CD4-positive, alpha-beta T cell treated with Interleukin-15 for 1 hour (primary cell): ENCODE data around the gene SLC25A48.

Experiments
- DNase-seq: peaks from one replicate; pipeline ENCODE4 v3.0.0-alpha.2; 2020

SLC25A48 gene

DNA sequence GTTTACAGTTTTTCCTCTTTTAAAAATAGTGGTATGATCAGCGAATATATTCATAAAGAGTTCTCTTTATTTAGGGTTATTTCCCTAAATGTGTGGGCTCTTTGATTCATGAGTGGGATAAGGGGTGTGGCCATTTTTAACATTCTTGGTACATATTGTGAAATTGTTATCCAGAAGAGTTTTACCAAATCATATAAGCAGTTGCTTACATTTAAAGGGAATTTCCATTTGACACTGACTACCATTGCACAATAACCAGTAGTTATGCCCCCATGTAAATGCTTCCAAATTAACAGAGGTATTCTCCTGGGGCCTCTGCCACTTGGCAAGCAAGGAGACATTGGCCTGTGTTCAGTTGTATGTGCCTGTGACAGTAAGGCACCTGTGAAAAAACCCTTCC is 27.2 kb downstream of the SLC25A48 start:
- no peak for DNase-seq

DNA sequence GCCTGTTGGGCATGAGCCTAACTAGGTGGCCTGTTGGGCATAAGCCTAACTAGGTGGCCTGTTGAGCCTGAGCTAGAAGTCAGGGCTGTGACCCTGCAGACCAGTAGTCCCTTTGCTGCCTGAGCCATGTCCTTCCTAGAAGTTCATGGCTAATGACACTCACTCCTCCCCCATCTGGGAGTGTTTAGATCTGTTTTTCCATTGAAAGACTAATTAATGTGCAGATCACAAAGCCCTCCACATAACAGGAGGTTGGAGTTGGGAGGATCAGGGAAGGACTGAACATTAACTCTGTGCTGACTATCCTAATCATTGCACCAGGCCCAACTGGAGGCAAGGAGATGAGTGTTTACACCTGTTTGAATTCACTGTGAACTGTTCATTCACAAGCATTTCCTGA is 27.6 kb downstream of the SLC25A48 start:
- DNase-seq, result no peak

DNA sequence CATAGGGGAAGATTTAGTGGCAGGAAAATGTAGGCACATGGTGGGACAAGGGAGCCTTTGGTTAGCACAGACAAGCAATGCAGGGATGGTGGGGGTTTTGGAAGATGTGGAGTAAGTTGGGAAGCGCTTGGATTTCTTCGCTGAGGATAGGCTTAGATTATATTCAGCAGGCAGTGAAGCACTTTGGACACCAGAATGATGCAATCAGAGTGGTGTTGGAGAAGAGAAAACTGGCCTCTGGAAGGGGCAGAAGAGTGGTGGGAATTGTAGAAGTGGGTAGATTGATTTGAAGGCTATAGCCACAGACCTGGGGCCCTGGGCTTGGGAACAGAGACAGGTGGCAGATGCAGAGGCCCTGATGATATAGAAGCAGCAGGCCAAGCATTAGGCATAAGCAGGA is 28.3 kb downstream of the SLC25A48 start:
- DNase-seq, result no peak

DNA sequence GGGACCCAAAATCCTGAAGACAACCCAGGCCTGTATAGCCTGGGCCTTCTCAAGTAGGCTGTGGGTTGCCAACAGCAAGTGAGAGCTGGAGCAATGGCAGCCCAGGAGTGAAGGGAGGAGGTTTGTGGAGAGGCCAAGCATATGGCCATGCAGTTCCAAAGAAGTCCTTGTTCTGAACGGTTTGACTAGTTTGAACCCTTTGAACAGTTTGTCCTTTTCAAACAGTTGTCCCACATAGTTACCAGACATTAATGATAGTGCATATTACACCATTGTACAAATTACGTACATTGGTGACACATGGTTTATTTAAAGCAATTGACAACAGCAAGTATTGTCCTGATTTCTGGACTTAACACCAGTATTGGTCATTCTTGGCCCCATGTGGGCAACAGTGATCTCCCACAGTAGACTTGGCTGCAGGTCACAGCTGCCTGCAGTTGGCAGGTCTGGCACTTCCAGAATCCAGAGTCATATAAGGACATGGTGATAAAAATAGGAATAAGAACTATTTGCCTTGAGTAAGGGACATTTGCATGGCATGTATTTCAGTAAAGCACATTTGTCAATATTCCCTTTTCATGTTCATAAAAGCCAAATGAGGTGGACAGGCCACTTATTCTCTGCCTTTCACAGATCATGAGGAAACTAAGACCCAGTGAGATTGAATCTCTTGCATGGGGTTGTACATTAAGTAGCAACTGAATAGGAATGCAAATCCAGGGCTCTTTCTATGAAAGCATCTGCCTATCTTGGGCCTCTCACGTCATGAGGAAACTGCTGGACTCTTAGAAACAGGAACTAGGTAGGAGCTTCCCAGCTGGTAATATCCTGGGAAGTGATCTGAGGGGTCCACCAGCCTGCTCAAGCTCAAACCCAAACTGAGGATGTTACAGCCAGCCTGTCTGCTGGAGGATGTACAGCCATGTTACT is 30.3 kb downstream of the SLC25A48 start:
- no peak for DNase-seq

DNA sequence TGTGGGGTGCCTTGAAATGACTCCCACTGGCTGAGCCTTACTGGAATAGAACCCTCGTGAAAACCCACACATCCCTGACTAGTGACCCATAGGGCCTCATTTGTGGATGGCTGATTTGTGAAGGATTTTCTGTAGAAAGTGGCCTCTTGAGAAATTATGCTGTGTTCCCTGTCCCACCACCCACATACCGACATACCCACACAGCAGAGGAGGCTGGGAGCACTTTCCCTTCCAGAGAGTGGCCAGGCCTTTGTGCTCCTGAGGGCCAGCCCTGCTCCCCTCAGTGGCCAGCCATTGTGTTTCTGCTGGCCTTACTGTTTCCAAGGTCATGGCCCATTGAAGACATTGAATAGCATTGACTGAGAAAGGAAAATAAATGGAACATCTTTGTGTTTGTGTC is 31.6 kb downstream of the SLC25A48 start:
- no peak for DNase-seq

DNA sequence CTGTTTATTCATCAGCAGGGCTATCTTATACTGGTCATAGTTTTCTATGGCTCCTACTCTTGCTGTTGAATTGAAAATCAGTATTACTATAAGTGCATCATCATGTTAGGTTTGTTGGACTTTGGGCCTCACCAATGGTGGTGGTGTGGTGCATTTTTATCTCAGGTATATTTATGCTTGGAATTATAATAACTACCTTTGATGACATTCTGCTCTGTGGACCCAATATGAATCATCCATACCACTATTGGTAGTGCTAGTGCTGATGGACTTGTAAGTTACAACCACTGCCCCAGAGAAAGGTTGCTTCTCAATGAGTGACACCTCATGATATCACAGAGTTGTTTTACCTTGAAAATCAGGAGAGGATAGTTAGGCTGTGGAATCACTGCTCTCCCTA is 33.1 kb downstream of the SLC25A48 start:
- DNase-seq, result no peak

DNA sequence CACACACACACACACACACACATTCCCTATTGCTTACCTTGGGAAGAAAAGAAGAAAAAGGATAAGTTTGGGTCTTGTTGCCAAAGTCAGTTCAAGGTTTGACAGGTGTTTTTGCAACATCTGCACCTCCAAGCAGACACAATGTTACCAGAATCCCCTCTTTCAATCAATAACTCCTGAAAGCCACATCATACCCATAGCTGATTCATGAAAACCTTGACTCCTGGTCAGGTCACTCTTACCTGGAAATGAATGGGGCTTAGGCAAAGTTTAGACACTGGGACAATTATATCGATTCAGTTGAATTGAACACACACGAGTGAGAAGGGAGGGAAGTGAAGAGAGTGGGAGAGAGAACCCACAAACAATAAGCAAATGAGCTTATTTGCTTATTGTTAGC is 34.2 kb downstream of the SLC25A48 start:
- DNase-seq, result no peak

DNA sequence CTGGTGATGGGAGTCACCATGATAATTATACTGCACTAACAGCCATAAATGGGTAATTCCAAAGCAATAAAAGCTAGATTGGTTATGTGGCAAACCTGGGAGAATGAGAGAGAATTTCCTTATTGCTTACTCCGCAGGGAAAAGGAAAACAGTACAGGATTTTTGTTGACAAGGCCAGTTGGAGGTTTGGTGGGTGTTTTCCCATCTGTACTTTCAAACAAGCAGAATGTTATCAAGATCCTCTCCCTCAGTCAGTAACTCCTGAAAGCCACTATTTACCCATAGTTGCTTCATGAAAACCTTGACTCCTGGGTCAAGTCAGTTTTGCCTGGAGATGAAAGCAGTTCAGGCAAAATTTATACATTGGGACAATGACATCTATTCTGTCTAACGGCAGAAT is 34.8 kb downstream of the SLC25A48 start:
- DNase-seq, result no peak

DNA sequence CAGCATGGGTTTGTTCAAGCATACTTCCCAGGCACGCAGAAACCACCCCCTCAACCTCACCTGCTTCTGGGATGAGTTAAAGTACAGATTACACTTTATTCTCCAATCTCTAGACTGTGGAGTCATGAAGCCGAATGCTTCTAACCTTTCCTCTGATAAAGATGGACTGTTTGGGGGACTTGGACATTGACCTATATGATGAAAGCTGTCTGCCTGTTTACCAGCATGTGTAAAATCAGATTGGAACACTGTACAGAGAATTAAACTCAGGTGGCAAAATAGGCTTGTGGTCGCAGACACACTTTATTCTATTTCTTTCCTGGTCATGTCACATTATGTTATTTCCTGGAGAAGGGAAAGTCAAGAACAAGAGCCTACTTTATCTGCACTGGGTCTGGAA is 35.5 kb downstream of the SLC25A48 start:
- DNase-seq, result no peak

DNA sequence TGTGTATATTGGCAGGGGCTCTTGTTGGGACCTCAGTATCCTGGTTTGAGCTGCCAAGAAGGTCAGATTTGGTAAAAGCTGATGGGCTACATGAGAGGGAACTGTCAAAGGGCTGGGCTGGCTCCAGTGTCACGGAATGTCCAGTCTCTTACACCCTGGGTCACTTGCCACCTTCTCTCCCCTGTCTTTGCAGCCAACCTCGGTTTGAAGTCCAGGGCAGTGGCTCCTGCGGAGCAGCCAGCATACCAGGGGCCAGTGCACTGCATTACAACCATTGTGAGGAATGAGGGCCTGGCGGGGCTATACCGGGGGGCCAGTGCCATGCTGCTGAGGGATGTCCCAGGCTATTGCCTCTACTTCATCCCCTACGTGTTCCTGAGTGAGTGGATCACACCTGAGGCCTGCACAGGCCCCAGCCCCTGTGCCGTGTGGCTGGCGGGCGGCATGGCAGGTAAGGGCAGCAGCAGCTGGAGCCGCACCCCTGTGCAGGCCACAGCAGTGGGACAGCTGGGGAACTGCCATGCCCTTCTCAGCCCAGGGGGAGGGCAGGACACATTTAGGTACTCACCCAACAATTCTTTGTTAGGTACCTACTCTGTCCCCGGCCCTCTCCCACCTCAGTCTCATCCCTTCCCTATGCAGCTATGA is 36.9 kb downstream of the SLC25A48 start:
- no peak for DNase-seq

DNA sequence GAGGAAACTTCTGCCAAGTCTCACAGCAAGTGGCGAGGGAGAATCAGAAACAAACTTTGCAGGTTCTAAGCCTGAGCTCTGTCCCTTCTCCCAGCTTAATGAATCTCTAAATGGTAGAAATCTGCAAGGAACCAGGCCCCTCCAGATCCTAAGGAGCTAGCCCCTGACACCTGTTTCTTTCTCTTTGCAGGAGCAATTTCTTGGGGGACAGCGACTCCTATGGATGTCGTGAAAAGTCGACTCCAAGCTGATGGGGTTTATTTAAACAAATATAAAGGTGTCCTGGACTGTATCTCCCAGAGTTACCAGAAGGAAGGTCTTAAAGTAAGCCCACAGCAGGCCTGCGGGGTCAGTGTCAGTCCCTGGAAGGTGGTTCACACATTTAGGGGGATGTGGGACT is 39.4 kb downstream of the SLC25A48 start:
- no peak for DNase-seq

DNA sequence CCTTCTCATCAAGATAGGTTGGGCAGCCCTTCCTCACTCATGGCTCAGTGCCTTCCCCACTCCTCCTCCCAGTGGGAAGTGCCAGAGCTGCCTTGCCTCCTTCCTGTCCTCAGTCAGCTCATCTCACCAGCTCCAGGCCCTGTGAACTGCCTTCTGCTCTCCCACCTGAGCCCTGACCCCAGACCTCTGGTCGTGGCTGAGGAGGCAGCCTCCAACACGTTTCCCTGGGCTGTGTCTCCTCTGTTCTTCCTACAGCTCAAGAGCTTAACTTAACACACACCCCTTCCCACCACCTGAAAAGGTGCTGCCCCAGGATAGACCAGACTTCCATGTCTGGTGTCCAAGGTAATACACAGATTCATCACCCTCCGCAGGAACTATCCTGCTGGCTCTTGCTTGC is 40.0 kb downstream of the SLC25A48 start:
- DNase-seq, result no peak

DNA sequence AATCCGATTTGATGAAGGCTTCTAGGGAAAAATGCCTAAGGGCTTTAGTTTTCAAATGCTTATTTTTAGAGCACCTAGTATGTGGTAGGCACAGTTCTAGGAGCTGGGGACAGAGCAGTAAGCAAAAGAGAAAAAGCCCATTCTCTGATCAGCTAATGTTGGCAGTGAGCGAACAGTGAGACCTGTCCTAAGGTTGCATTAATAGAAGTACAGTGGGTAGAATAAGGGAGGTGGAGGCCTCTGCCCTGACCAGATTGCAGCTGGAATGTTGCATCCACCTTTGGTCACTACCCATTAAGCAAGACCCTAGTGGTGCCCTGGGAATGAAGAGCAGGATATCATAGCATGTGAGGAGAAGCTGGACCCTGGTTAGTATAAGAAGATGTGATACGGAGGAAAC is 41.1 kb downstream of the SLC25A48 start:
- DNase-seq, result no peak

DNA sequence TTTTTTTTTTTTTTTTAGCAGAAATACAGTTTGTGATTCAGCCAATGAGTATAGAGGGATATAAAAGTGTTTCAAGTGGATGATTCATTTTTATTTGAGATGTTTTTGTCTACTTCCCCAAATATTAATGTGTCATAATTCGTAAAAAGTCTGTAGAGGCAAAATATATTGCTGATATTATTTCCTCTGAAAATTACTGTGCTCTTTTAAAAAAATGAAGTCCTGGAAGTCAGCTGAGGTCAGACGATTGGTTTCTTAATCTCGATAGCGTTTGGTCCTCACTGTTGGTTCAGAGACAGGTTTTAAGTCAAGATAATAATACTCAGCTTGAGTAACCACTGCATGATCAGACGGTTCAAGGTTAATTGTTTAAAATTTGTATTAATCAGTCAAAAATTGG is 41.7 kb downstream of the SLC25A48 start:
- no peak for DNase-seq

DNA sequence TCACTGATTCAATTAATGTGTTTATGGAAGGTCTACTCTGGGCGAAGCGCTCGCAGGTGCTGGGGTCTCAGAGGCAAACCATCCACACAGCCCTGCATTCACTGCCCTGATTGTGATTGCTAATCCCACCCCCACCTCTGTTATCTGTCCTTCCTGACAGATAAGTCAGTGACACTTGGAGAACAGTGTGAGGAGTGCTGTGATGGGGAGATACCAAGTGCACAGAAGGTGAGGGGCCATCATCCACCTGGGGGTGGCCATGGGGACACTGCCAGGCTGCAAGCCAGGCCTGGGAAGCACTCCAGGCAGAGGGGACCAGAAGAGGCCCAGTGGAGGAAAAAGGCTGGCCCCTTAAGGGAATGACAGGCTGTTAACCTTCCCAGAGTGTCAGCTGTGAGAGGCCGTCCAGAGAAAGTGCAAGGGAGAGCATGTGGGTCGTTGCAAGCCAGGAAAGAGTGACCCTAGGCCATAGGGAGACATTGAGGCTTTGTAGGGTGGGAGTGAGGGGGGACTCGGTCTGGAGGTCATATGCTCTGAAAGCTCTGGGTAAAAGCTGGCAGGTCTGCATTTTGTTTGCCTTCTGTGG is 43.2 kb downstream of the SLC25A48 start:
- no peak for DNase-seq

DNA sequence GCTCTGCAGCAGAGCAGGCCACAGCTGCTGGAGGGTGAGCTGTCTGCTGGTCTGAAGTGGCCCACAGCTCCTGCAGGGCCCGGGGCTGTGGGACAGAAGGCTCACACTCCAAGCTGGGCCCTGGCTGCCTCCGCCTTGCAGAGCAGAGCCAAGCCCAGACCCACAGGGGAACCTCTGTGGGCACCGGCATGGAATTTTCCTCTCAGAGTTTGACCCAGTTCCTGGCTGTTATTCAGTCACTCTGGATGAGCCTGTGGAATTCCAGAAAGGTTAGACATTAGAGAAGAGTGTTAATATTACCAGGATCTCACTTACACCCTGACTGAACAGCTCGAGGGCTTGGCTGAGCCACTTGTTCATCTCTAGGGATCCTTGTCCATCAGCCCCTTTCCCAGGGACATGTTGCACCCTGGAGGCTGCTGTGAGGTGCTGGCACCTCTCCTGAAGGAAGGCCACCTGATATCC is 43.7 kb downstream of the SLC25A48 start:
- no peak for DNase-seq

DNA sequence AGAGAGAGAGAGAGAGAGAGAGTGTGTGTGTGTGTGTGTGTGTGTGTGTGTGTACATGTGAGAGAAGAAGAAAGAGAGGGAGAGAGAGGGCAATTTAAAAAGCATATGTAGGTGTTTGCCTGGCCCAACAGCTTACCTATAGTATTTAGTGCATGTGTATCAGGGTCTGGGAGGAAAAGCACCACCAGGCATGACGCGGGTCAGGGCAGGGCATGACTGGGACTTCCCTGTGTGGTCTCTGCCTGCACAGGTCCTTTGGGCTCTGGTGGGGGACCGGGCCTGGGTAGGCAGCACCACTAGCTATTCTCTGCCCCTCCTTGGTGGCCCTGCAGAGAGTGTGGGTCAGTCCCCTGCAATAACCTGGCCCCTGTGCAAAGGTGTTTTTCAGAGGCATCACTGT is 45.1 kb downstream of the SLC25A48 start:
- no peak for DNase-seq

DNA sequence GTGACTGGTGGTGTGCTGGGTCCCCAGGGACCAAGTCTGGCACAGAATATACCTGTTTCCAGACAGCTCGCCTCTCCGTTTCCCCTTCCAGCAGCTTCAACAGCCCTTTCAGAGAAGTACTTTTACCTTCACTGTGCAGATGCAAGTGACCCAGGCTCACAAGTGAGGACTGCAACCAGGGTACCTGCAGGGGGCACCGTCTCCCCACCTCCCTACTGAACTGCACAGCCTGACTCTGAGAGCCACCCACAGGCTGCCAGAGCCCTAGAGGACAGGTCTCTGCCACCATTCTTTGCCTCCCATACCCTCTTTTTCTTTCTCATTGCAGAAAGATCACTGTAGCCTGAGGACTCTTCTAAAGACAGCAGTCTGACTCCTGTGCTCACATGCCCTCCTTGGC is 45.8 kb downstream of the SLC25A48 start:
- no peak for DNase-seq

DNA sequence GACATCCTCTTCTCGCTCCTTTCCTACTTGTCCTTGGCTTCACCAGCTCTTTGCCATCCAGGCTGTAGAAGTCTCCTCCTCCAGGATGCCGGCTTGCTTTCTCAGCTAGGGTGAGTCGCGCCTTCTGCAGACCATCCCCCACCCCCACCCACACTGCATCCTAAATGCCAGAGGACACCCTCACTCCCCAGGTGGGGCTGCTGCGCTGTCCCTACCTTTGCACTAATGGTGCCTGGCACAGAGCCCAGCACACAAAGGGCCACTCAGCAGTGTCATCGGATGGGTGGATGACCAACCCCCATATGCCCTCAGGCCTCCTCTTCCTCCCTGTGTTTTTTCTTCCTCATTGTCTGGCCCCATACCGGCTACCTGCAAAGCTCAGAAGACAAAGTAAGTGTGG is 46.3 kb downstream of the SLC25A48 start:
- DNase-seq, result no peak

DNA sequence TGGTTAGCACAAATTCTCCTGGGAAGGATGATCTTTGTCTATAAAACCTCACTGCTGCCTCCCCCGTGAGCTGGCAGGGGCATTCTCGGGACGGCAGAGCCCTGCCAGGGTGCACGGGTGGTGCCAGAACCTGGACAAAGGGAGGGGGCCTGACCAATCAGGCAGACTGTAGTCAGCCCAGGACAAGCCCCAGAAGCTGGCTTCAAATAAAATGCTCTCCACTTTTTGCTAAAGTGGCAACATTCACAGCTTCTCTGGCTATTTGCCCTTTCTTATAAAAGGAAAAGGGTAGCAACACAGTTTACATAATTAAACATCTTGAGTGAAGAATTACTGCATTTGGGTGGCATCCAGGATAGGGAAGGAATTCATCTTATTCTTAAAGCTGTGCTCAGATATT is 46.8 kb downstream of the SLC25A48 start:
- DNase-seq, result no peak

DNA sequence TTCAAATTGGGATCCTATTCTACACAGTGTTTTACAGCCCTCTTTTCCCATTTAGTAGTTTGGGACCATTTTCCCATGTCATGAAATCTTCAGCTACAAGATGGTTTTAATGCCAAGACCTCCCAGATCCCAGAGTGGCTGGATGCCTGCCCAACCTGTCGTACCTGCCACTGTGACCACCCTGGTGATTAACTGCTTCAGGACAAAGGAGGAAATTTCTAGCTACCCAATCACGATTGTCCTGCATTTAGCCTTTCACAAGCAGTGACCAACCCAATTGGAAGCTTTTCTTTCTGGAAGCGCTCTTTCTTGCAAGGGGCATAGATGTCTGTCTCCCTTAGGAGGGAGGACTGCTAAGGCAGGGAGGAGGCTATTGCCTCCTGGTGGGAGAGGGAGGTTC is 47.4 kb downstream of the SLC25A48 start:
- no peak for DNase-seq

DNA sequence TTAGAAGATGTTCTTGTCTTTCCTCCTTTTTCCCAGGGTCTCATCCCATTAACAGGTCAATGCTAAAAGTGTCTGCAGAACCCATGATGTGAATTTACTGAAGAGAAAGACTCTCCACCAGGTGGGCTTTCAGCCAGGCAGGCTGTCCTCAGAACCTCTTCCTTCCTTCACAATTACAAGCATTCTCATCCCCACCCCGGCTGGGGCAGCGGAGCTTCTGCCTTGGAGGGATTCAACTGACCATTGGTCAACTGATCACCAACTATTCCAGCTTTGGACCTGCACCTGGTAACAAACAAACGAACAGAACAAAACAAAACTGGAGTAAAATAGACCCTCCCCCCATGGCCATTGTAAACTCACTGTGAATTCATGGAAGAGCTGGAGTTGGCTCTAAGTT is 48.6 kb downstream of the SLC25A48 start:
- DNase-seq, result no peak

DNA sequence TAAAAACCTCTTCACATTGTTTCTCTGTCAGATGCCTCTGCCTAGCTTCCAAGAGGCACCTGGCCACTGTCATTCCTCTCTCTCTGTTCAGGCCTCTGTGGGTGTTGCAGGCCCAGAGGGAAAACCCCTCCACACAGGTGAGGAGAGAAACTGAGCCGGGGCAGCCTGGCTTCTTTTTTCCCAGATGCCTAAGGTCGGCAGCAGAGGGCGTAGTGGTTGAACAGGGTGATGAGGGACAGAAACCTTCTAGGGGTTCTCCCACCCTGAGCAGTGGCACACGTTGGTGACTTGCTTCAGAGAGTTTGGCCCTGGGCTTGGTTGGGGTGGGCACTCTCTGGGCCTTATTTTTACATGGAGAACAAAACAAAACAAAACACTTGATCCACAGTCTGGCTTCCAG is 49.0 kb downstream of the SLC25A48 start:
- DNase-seq, result no peak

DNA sequence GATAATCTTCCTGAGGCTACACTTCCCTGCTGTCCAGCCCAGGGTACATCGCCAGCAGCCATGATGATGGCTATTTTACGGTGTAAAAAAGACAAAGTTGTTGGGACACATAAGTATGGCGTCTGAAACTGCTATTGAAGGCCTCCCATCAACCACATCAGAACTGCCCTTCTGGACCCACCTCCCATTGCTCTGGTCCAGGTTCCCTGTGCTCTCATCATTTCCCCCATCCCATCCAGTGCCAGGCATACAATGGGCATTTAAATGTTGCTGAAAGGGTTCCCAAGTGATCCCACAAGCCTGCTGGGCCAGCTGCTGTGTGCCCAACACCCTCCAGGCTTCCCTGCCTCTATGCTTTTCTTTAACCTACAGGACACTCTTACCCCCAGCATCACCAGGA is 50.6 kb downstream of the SLC25A48 start:
- DNase-seq, result no peak
